GM10248 (cell line): ENCODE measurements around the gene ACVR1B.

Experiments used
- CTCF ChIA-PET: fragments of 300-600 bp; sonication (Branson Sonifier 250); formaldehyde crosslinking; extraction: SDS; loops from one replicate; lab custom pipeline; 2021; ENCODE audit warnings: antibody characterized with exemption; lab: Yijun Ruan, JAX
- POLR2A ChIA-PET: fragments of 350-650 bp; sonication (Branson Sonifier 250); formaldehyde crosslinking; extraction: SDS; loops from one replicate; lab custom pipeline; 2020; ENCODE audit warnings: antibody characterized with exemption; lab: Yijun Ruan, JAX
- DNase-seq: peaks from one replicate; pipeline ENCODE4 v3.0.0; 2012; ENCODE audit errors: extremely low spot score
- CTCF ChIP-seq: IDR thresholded peaks from 2 replicates; pipeline ENCODE4 v1.5.1; 2012; ENCODE audit warnings: mild to moderate bottlenecking, low read depth; ENCODE audit errors: extremely low read depth, missing control alignments, control extremely low read depth

Gene ACVR1B

GRCh38 chr12:51907083-51907855 lies 44.2 kb upstream of the ACVR1B start, which contains the start of gene ACVRL1:
TSS of gene ACVRL1 (plus strand) at chr12:51907504. CDS start at chr12:51912475, 4,971 bp downstream.
- no peak for DNase-seq
- CTCF ChIA-PET = interaction anchor here (1.0 to 1.8 kb wide), 6 partner anchors 15 to 118 kb away, joined by 3 to 7 read pairs (median 3); no protein-coding TSS in a partner anchor
- TF ChIP-seq CTCF = no peak
- POLR2A ChIA-PET = no interaction called here

- TF ChIP-seq CTCF = no peak
- POLR2A ChIA-PET = no interaction called here
- DNase-seq = no peak
- CTCF ChIA-PET = interaction anchor here (1.0 to 1.8 kb wide), 6 partner anchors 15 to 118 kb away, joined by 3 to 7 read pairs (median 3); no protein-coding TSS in a partner anchor
Observed at GRCh38 chr12:51907856-51908425, 43.6 kb upstream of the ACVR1B start.

GRCh38 chr12:51908876-51909592 lies 42.5 kb upstream of the ACVR1B start:
- ChIA-PET POLR2A (no interaction called here), CTCF (interaction anchor here (1.4 kb wide), 1 partner anchor 72 kb away, joined by 4 read pairs; no protein-coding TSS in a partner anchor)
- DNase-seq = no peak
- TF ChIP-seq CTCF = no peak

GRCh38 chr12:51910168-51910567 lies 41.3 kb upstream of the ACVR1B start:
- CTCF ChIA-PET = interaction anchor here (1.0 to 6.2 kb wide), 3 partner anchors 10 to 17 kb away, joined by 3 to 42 read pairs (median 3); no protein-coding TSS in a partner anchor
- POLR2A ChIA-PET = no interaction called here
- TF ChIP-seq CTCF = no peak
- DNase-seq = no peak

- DNase-seq = no peak
- POLR2A ChIA-PET = no interaction called here
- TF ChIP-seq CTCF = no peak
- CTCF ChIA-PET = interaction anchor here (1.0 to 6.2 kb wide), 3 partner anchors 10 to 17 kb away, joined by 3 to 42 read pairs (median 3); no protein-coding TSS in a partner anchor
Observed at GRCh38 chr12:51910691-51911090, 40.8 kb upstream of the ACVR1B start.

- TF ChIP-seq CTCF = no peak
- DNase-seq = no peak
- ChIA-PET CTCF (interaction anchor here (1.1 to 6.2 kb wide), 2 partner anchors 12 to 16 kb away, joined by 3 to 42 read pairs; no protein-coding TSS in a partner anchor), POLR2A (no interaction called here)
Observed at GRCh38 chr12:51911307-51911706, 40.2 kb upstream of the ACVR1B start.
